GM21529 (cell line): ENCODE data around the gene RNF39.
"Not testable (repeated sequence)": the region's sequence is repeated elsewhere in the genome, so short reads cannot be mapped to it uniquely, and the experiment has no call there.

ENCODE experiments used
- ATAC-seq: cut with Tn5 transposase; IDR thresholded peaks from one replicate; pipeline ENCODE4 v1.9.1; 2021; ENCODE audit not compliant: unreplicated experiment

Gene RNF39

DNA sequence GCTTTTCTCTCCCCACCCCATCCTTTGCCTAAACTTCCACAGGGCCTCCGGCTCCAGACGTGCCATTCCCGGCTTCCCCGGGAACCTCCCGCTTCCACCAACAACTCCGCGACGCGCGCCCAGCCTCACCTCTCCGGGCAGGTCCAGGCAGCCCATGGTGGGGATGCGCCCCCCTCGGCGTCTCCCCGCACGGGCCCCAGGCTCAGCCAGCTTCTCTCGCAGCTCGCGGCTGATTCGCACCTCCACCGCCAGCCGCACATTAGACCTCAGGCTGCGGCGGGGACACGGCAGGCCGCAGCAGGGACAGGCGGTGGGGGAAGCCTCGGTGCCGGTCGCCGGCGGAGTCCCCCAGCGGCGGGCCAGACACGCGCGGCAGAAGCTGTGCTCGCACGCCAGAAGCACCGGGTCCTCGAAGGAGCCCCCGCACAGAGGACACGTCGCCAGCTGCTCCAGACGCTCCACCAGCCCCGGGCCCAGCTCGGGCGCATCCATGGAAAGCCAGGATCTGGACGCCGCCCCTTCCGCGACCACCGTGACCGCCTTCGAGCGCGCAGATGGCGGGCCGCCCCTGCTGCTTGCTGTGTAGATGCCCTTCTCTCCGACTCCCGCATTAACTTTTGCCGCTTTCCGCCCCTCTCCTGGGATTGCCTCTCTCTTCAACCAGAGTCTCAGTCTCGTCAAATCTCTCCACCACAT is at the start of gene RNF39:
Gene RNF39, minus strand, starts transcription at position 676 of the 696 bp plus-strand sequence. Its CDS starts 184 bp downstream, at position 492.
- no peak for ATAC-seq

DNA sequence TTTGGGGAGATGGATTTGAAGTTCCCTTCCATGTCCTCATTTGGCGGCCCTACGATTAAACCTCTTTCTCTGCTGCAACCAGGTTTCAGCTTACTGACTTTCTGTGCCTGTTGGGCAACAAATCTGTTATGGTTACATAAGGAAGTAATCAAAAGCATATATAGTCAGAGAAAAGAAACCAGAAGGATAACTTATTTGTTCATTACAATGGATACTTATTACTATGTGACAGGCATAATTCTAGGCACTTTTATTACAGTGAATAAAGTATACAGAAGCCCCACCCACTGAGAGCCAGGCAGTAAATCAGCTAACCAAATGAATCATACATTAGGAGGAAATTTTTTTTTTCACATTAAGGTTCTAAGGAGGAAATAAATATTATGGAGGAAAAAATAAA is 46.9 kb upstream of the RNF39 start:
- no peak for ATAC-seq

DNA sequence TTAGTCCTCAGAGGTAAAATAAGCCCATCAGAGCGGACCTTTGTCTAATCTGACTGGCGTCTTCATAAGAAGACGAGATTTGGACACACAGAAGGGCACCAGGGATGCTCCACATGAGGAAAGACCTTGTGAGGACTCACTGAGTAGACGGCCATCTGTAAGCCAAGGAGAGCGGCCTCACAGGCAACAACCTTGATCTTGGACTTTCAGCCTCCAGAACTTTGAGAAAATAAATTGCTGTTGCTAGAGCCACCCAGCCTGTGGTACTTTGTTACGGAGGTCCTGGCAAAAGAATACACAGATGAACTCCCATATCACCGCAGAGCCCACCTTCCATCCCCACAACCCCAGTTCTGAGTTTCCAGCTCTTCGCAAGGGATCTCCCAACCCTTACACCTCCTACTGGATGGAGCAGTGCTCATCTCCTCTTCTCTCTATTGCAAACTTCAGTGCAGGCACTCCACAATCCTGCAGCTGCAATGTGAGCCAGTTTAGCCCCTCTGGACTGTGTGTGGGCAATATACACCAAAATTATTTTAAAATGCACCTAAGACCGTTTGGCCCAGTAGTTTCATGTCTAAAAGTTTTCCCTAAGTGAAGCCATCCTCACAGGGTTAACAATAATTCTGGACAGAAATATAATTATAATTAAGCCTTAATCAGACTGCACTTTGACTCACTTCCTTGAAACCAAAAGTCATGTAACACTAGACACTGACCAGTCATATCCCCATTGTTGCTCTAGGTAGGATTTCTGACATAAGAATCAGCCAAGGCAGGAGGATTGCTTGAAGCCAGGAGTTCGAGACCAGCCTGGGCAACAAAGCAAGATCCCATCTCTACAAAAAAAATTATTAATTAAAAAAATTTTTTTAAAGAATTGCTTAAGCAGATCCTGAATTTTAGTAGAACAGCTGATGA is 46.1 kb upstream of the RNF39 start:
- no peak for ATAC-seq

DNA sequence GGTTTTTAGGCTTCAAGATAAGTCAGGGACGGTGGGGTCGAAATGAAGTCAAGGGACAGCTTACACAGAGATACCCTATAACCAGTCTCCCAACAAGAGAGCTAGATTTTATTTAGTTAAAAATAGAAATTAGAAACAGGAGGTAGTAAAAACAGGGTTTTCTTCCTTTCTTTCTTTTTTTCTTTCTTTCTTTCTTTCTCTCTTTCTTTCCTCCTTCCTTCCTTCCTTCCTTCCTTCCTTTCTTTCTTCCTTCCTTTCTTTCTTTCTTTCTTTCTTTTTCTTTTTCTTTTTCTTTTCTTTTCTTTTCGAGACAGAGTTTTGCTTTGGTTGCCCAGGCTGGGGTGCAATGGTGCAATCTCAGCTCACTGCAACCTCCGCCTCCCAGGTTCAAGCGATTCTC is 43.1 kb upstream of the RNF39 start:
- ATAC-seq, result not testable (repeated sequence)

GRCh38 chr6:30116724-30117123 is 41.2 kb upstream of the RNF39 start:
- no peak for ATAC-seq

DNA sequence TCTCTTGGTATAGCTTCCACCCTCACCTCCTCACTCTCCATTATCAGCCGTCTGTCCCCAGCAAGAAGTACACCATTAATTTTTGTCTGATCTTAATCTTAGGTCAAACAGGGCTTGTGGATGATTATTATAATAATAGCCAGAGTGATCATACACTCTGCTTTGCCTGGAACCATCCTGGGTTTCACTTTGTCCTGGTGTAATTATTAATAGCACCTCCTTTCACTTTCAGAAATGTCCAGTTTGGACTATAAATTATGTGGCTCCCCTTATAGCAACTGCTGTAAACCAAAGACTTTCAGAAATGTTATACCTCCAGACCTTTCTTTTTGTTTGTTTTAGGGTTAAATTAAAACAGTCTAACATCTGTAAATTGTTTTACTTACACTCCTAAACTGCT is 38.3 kb upstream of the RNF39 start:
- ATAC-seq, result no peak

DNA sequence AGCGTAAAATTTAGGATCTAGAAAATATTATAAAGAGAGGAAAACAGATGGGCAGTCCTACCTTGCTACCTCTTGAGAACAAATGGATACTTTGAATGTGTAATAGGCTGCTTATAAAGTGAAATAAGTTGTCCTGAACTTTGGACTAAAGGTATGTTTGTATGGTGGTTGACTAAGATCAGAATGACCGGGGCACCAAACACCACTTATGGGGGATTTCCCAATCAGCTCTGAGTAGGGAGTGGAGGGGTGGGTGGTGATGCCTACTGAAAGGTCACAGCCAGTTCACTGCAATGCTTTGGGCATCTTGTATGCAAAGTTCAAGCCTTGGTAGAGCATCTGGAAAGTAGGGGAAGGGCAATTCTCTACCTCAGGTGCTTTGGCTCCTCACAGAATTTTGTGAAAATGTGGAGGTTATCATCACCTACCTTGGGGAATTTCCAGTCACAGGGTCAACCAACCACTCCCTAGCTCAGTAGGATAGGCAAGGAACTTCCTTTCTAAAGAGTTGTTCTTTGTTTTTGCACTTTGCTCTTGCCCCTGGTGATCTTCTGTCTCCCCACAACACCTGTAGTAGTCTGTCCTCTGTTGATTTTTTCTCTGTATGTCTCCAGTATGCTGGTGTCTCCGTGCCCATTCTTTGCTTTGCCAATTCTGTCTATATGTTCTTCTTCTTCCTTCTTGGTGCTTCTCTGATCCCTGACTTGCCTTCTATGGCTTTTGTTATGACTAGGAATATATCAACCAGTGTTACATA is 37.6 kb upstream of the RNF39 start, which contains the start of gene TRIM31:
Gene TRIM31, minus strand, starts transcription at position 88 of the 757 bp plus-strand sequence. CDS start 285 bp downstream, outside the sequence.
- peak; percentile 74 for ATAC-seq

- ATAC-seq, result no peak
These were observed 36.9 kb upstream of the RNF39 start for GRCh38 chr6:30112402-30112994.

DNA sequence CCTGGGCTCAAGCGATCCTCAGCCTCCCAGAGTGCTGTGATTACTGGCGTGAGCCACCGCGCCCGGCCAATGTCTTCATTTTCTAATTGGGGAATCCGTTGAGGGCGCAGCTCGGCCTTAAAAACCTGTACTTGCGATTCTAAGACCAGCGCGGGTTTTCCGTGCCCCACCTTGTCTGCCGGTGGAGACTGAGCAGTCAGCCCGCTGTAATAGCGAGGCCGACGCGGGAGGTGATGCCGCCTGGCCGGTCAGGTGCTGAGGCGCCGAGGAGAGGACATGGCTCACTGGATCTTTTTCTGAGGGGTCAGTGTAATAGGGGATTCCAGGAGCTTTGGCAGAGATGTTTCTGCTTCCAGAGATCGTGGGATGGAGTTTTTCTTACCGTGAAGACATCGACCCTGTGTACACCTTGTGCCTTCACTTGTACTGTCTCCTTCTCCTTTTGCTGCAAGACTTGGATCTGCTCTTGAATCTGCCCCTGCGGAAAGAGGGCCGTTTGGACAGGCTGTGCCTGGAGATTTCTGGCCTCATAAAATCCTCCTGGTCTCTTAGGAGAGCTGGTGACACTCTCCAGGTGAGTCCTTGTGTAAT is 35.8 kb upstream of the RNF39 start:
- ATAC-seq, result no peak

GRCh38 chr6:30104661-30105060 is 29.1 kb upstream of the RNF39 start:
- no peak for ATAC-seq

DNA sequence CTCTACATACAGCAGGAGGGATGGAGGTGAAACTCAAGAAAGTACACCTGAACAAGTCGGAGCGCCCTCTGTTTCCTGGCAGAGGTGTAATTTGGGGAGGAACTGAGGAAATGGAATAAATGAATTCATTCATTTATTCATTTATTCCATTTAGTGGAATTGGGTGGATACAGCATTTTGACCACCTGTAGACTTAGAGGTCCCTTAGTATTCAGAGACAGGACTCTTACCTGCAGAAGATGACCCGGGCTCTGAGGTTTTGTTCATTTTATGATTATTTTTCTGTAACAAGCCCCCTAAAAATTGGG is 28.3 kb upstream of the RNF39 start:
- no peak for ATAC-seq

DNA sequence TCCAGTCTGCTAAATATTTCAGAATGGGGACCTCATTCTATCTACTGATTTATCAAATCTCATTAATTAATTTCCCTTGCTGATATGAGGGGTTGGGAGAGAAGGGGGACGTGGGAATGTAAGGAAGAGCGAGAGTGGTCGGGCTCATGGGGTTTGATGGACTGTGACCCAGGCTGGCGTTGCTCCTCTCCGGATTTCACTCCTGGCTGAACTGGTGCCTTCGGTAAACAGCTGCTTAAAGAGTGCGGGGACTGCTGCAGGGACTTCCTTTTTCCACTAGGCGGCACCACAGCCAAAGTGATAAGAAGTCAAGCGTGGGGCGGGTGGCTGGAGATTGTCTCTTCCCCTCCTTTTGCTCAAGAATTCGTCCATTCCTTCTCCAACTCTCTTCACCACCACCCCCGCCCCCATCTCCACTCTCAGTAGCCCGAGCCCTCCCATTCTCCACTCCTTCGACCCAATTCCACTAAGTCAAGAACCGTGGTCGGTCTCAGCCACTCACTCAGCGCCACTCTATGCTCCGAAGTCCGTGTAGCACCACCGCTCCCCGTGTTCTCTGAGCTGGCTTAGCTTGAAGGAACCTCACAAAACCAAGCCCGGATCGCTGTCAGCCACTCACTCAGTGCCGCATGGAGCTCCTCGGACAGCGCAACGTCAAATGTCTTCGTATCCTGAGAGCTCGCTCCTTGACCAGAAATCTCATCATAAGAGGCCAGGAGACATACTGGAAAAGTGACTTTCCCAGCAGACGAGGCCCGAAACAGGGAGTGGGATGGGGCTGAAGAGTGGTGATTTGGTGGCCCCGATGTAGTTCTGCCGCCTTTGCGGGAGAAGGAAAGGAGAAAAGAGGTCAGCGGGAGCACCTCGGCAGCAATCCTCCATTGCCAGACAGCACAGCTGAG is 27.7 kb upstream of the RNF39 start:
- peak; percentile 65 for ATAC-seq

GRCh38 chr6:30102414-30102969 is 26.9 kb upstream of the RNF39 start:
- ATAC-seq, result no peak

GRCh38 chr6:30101444-30102413 is 26.2 kb upstream of the RNF39 start:
- ATAC-seq, result peak; percentile 68

- no peak for ATAC-seq
These were observed 25.2 kb upstream of the RNF39 start for GRCh38 chr6:30100585-30101443.

GRCh38 chr6:30100154-30100553 is 24.6 kb upstream of the RNF39 start:
- no peak for ATAC-seq
